ENCODE data around the gene PEAK3.

DNA sequence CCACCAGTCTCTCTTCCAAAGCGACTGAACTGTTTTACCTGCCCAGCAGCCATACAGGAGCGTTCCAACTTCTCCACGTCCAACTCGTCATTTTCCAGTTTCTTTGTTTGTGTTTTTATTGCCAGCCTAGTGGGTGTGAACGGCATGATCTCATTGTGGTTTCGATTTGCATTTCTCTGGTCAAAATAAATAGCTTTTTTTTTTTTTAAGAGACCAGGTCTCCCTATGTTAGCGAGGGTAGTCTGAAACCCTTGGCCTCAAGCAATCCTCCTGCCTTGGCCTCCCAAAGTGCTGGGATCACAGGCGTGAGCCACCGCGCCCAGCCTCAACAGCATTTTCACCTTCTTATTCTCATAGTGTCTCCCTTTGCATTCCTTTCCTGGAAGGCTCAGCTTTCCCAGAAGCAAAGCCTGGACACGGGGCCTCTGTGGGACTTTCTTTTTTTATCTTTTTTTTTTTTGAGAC, 21.6 kb downstream of the PEAK3 start:
- TF ChIP-seq, protein P1, sequence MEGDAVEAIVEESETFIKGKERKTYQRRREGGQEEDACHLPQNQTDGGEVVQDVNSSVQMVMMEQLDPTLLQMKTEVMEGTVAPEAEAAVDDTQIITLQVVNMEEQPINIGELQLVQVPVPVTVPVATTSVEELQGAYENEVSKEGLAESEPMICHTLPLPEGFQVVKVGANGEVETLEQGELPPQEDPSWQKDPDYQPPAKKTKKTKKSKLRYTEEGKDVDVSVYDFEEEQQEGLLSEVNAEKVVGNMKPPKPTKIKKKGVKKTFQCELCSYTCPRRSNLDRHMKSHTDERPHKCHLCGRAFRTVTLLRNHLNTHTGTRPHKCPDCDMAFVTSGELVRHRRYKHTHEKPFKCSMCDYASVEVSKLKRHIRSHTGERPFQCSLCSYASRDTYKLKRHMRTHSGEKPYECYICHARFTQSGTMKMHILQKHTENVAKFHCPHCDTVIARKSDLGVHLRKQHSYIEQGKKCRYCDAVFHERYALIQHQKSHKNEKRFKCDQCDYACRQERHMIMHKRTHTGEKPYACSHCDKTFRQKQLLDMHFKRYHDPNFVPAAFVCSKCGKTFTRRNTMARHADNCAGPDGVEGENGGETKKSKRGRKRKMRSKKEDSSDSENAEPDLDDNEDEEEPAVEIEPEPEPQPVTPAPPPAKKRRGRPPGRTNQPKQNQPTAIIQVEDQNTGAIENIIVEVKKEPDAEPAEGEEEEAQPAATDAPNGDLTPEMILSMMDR (IDR thresholded peaks at IDR 0.05; ENCODE audit: low read length): no peak
- no peak for TF ChIP-seq EZH2 (IDR thresholded peaks at IDR 0.05; ENCODE audit: borderline replicate concordance, low read length)

Measured in OCI-LY1 (cell line).